ENCODE measurements around the gene INVS.
"Not testable (repeated sequence)": the region's sequence is repeated elsewhere in the genome, so short reads cannot be mapped to it uniquely, and the experiment has no call there.

GRCh38 chr9:100076256-100076655, 22.8 kb upstream of the INVS start:
- TF ChIP-seq CTCF (IDR thresholded peaks at IDR 0.05; ENCODE audit: borderline replicate concordance, extremely low read depth, low read length, poor library complexity, severe bottlenecking); EZH2 (IDR thresholded peaks at IDR 0.05; ENCODE audit: borderline replicate concordance, low read depth, low read length, severe bottlenecking): not testable (repeated sequence)
